Effector CD8-positive, alpha-beta T cell (primary cell): ENCODE measurements around the gene DNM2.

Experiments used
- DNase-seq: peaks from one replicate; lab custom pipeline; 2025; lab: John Stamatoyannopoulos, UW

DNM2 gene

DNA sequence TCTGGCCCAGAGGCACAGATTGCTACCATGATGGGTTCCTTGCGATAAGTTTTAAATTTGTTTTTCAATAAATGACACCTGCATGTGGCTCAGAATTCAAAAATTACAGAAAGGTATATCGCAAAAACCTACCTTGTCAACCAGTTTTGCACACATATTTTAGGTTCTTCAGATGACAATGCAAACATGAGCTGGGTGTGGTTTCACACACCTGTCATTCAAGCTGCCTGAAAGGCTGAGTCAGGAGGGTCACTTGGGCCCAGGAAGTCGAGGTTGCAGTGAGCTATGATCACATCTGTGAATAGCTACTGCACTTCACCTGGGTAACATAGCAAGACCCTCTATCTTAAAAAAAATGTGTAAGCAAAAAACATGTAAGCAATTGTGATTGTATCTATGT is 56.1 kb downstream of the DNM2 start:
- no peak for DNase-seq

DNA sequence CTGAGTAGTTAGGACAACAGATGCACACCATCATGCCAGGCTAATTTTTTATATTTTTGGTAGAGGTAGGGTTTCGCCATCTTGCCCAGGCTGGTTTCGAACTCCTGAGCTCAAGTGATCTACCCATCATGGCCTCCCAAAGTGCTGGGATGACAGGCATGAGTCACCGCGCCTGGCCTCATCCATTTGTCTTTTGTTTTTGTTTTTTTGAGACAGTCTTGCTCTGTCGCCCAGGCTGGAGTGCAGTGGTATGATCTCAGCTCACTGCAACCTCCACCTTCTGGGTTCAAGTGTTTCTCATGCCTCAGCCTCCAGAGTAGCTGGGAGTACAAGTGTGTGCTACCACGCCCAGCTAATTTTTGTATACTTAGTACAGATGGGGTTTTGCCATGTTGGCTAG is 57.0 kb downstream of the DNM2 start:
- no peak for DNase-seq

DNA sequence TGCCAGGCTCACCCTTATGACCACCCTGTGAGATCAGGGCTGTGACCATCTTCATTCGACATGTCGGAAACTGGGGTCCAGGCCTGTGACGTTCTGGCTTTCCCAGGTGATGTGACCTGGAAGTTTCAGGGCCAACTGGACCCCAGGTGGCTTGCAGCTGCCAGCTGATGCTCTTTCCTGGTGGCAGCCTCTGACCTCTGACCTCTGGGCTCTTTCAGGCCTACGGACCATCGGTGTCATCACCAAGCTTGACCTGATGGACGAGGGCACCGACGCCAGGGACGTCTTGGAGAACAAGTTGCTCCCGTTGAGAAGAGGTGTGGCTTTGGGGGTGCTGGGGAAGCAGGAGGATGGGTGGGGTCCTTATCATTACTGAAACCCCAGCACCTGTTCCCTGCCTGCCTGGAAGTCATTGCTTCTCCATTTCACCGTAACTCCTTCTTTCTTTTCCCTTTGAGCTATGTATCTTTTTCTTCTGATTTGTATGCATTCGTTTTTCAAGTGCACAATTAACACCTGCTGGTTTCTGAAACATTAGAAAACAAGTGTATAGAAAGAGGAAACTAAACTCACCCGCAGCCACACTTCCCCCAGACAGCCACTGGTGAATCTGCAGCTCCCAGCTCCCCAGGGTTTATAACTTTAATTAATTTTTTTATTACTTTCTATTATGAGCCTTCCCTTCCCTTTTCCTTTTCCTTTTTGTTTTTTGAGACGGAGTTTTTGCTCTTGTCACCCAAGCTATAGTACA is 59.2 kb downstream of the DNM2 start:
- no peak for DNase-seq

DNA sequence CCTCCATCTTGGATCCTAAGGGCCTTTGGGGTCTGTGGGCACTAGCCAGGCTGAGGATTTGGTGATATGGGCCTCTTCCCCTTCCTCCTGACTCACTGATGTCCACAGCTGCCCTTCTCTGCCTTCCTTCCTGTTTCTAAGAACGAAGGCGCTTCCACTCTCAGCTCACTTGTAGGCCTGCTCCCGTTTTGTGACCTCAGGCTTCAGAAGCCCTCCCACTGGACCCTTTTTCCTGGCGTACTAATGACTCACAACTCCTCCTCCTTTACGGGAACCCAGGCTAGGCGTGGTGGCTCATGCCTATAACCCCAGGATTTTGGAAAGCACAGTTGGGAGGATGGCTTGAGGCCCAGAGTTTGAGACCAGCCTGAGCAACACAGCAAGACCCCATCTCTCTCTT is 62.5 kb downstream of the DNM2 start:
- no peak for DNase-seq

DNA sequence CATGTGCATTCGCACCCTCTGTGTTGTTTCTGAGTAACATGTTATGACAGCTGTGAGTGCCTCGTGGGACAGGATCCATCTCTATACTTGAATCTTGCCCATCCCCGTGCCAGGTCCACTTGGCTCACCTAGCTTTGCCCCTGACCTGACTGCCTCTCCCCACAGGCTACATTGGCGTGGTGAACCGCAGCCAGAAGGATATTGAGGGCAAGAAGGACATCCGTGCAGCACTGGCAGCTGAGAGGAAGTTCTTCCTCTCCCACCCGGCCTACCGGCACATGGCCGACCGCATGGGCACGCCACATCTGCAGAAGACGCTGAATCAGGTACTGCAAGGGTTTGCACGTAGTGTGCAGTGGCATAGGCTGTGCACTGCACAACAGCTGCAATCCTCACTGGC is 64.9 kb downstream of the DNM2 start:
- DNase-seq, result no peak

DNA sequence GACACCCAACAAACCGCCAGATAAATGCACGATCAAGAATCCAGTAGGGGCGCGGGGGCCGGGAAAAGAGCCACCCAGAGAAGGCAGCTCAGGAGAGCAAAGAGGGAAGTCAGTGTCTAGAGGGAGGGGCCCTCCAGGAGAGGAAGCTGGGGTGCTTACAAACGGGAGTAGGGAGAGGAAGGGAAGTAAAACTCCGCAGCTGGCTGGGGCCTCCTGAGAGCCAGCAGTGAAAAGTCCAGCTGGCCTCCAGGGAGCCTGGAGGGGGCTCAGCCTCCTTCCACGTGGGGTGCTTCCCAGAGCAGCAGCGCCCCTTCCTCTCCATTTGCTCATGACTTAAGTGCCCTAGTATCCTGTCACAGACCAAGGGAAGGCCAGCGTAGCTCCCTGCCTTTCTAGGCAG is 66.4 kb downstream of the DNM2 start:
- no peak for DNase-seq

DNA sequence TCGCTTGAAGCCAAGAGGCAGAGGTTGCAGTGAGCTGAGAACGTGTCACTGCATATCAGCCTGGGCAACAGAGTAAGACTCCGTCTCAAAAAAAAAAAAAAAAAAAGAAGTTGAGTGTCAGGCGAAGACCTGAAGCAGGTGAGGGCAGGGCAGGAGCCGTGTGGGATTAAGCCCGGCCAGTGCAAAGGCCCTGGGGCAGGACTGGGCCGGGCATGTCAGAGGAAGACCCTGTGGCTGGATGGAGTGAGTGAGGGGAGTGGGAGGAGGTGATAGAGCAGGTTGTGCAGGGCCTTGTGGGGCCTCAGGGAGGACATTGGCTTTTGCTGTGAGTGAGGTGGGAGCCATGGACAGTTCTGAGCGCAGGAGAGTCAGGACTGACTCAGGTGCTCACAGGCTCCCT is 70.3 kb downstream of the DNM2 start:
- no peak for DNase-seq

DNA sequence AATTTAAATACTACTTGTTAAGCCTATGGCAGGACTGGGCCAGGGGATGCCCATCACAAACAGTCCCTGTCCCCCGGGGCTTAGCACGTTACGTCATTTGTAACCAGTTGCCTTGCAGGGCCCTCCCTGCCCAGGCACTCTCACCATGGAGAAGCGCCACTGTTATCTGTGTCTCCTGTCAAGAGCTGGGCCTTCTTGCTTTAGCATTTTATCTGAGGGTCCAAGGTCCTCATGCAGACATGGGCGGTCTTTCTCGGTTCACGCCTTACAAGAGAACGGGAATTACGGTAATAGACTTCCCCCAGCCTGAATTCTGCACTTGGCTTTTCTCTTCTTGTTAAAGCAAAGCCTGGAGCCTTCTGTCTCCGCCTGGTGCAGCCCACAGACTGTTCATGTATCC is 72.0 kb downstream of the DNM2 start:
- DNase-seq, result no peak

DNA sequence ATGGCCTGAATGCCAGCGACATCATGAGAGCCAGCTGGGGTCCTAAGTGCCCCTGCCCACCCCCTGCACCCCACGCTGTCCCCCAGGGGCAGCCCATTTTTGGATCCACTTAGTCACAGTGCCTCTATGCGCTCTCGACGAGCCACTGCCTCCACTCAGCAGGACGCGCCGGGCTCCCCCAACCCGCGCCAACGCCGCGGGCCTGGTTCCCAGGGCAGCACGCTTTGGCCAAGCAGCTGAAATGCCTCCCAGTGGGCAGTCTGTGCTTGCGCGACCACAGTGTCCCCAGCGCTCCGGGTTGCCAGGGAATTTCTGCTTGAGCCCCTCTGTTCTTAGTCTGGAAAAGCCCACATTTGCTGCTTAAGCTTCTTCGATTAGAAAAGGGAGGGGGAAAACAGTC is 78.8 kb downstream of the DNM2 start:
- no peak for DNase-seq

DNA sequence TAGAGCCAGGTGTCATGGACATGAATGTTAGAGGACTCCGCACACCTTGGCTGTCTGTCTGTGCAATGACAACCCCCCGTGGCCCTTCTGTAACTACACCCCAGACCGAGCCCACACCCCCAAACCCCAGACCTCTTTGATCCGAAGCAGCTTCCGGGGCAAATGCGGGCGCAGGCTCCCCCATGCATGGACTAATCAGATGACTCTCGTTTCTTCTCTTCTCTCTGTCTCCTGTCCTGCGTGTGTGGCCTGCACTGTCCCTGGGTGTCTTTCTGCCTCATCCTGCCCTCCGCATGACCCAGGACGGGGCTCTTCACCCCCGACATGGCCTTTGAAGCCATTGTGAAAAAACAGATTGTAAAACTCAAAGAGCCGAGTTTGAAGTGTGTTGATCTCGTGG is 79.2 kb downstream of the DNM2 start:
- peak; percentile 8 for DNase-seq

DNA sequence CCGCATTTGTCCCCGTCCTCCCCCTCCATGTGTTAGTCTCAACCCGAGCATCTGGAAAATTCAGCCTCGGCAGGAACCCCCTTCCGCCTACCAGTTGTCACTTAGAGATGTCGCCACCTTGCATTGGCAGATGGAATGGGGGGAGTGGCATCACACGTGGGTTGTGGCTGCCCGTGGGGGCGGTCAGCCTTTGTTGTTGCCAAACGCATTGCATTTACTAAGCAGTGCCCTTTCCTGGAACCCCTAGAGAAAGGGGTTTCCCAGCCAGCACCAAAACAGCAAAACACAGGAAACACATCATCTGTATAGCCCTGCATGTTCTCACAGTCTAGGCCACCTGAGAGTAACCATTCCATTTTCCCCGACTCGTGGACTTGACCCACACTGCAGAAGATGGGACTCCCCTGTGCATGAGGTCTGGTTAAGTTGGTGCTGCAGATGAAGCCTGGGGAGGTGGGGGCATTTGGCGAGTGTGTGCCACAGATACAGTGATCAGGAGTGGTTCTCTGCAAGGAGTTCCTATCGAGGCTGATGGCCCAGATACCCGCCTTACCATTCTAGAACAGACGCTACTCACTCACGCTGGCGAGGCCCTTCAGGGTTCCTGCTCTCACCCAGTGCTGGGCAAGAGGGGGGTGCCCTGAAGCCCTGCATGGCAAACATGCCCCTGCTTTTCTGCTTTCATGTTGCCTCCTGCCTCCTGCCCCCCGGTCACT is 79.8 kb downstream of the DNM2 start:
- peak; percentile 51 for DNase-seq

DNA sequence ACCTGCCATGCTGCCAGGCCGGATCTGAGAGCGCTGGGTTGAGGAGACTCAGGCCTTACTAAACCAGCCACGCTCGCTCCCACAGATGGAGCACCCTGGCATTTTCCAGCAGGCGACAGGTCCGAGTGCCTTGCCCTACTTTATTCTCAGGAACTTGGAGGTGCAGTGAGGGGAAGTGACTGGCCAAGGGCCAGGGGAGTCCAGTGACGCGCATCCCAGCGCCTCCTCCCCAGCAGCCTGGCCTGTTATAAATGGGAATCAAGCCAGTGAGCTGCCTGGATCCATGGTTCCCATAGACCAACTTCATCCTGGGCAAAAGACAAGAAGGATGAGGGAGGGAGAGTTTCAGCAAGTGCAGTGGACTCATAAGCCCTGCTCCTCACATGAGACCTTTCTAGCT is 82.6 kb downstream of the DNM2 start:
- DNase-seq, result no peak

DNA sequence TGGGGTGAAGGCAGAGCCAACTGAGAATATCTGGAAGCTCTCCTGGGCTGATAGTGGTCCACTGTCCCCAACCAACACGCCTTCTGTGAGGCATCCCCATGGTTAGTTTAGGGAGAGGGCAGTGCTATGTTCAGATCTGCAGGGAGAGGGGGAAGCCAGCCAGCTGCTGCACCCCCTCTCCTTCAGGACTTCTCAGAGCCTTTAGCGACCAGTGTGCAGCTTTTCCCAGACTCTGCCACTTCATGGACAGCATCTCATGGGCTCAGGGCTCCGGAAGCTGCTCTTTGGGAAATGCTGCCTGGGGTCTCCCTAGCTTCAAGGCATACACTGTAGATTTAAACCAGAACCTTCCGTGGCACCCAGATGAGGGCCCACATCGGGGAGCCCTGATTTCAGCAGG is 84.6 kb downstream of the DNM2 start:
- DNase-seq, result no peak

DNA sequence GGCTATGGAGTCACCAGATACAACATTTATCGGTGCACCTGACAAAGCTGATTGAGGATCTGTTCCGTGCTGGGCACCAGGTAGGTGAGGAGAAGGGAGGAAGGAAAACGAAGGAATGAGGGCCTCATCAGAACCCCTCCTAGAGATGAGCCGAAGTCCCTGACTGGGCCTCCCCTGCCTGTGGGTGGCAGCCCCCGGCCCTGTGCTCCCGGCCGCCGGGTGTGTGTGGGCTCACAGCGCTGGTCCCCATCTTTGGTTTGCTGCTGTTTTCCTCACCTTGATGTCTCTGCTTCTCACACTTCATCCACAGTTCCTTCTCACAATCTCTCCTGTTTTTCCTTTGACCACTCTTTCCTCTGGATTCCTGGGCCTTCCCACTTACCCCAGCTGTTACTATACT is 85.4 kb downstream of the DNM2 start:
- no peak for DNase-seq

DNA sequence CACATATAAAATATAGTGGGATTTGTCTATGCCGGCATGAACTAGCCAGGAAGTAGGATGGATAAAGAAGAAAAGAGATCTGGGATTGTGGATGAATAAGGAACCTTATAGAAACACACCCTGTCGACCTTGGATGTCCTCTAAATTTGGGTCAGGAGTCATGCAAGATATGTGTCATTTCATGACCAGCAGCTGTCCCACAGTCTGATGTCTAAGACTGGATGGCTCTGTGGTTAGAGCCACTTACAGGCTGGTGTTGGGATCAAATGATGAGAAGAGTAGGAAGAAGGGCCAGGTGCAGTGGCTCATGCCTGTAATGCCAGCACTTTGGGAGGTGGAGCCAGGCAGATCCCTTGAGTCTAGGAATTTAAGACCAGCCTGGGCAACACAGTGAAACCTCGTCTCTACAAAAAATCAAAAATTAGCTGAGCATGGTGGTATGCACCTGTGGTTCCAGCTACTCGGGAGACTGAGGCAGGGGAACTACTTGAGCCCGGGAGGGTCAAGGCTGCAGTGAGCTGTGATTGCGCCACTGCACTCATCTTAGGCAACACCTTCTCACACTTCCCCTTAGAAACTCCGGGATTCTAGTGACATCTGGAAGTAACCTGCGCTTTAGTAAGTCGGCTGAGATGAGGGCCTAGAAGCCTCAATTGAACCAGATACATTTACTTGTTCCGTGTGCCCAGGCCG is 87.3 kb downstream of the DNM2 start:
- DNase-seq, result no peak

DNA sequence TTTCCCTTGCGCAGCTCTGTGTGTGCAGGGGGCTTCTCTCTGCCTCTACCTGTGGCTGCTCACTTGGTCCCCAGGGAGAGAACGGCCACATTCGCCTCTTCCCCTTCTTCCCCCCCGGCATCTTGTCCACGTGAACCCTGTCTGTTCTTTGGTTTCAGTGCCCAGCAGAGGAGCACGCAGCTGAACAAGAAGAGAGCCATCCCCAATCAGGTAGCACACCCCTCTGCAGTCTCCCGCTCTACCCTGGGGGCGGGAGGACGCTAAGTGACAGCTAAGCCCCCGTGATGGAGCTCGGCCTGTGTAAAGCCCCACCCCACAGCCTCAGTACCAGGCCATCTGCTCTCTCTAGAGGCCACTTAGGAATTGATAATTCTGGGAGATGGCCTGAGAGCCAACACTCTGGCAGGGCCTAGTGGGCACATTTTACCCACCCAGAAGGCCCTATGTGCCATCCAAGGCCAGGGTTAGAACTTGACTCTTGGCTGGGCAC is 87.9 kb downstream of the DNM2 start:
- no peak for DNase-seq

DNA sequence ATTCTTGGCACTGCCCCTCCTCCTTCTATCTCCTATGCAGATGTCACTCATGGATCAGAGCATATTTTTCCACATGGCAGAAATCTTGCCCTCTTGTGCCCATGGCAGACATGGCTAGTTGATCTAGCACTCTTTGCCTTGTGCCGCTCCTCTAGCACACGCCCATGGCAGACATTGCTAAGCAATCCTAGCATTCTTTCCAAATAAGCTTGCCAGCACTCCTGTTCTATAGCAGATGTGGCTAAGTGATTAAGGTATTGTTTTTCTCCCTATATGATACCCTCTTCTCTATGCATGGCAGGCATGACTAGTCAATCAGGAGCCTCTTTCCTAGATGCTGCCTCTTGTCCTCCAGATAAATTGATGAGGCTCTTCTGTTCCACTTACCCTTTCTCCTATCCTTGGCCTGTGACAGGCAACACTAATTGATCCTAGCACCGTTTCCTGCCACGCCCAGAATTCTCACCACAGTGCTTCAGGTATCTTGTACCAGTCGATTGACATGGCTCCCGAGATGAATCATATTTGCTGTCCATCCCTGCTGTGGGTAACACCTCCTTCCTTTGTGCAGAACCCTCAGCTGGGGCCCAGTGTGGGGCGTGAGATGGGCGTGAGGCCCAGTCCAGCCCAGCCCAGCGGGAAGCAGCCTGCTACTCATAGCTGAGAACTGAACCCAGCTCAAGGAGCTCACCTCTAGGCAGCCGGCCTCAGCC is 91.2 kb downstream of the DNM2 start:
- DNase-seq, result no peak

DNA sequence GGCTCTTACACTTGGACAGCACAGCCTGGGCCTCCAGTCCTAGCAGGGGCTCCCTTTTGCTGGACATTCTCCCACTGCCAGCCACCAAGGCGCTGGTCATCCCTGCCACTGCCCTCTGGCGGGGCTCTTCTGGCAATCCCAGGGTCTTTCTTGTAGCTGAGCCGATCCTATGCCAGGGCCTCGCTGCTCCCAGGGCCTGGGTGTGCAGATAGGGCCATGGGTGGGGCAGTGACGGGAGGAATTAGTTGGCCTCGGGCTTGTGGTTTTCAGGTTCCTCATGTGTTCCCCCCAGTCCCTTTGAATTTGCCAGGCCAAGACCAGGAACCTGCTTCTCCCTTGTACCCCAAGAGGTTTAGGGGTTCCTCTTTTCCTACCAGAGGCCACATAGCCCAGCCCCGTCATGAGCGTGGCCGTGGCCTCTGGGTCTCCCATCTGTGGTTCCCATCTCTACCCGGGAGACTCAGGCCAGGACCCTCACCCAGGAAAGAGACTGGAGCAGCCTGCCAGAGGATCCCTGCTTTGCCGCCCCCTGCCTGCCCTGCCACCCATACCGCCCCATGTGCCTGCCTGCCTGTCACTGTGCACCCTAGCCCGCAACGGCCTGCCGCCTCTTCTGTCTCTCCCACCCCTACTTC is 91.9 kb downstream of the DNM2 start:
- DNase-seq, result no peak

DNA sequence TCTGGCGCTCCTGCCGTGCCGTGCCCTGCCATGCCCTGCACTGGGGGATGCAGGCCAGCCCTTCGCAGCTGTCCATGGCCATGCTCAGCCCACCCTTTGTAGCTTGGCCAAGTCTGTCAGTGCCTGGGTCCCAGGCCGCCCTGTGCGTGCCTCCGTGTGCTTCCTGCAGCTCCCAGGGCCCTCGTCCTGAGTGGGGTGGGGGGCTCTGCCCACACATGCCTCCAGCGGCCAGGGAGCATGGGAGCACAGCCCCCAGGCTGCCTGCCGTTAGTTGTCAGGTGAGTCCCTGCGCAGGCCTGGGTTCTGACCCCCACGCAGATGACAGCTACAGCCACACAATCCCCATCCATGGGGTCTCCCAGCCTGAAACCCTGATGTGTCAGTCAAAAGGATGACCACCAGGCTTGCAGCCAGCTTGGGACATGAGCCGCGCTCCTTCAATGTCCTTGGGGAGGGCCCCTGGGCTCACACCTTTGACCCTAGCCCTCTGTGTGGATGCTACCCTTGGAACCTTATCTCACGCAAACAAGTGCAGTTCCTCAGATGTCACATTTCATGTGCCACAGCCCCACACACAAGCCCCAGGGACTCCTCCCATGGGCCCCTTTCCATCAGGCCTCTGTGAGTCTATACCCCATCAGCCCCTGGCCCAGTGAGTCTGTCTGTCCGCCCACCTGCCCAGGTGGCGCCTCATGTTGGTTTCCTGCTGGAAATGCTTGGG is 93.7 kb downstream of the DNM2 start:
- DNase-seq, result no peak

DNA sequence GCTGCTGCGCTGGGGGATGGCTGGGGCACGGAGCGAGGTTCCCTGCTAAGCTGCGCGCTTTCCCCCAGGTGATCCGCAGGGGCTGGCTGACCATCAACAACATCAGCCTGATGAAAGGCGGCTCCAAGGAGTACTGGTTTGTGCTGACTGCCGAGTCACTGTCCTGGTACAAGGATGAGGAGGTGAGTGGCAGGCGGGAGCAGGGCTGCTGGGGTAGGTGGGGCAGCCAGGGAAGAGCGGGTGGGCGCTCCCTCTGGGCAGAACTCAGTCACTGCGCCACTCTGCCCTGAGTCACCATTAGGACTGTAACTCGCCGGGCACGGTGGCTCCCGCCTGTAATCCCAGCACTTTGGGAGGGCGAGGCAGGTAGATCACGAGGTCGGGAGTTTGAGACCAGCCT is 94.3 kb downstream of the DNM2 start:
- DNase-seq, result no peak

DNA sequence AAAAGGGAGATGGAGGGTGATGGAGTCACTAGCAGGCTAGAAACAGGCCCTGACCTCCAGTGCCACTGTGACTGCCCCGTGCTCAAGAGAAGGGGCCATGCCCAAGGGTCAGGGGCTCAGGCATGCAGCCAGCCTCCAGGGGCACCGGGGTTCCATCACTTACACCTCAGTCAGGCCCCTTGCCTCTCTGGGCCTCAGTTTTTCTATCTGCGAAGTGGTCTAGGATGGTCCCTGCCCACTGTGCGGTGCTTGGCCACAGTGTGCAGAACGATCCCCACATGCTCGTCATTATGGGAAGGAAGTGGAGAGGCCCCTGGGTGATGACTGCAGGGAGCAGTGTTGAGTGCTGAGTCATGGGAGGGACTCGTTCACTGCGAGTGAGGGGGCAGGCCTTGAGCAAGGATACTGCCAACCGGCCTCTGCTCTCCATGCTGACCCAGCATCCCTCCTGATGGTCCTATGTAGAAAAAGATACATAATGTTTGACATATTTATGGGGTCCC is 95.1 kb downstream of the DNM2 start:
- no peak for DNase-seq
